Neural progenitor cell (in vitro differentiated cells): Measurements from ENCODE around the gene SPATA16. TPM values are rescaled to one million over a fixed set of nuclear protein-coding genes. Genes with fewer than 3 reads are reported as not detected.

Experiments
- DNase-seq: peaks from one replicate; pipeline ENCODE4 v3.0.0-alpha.2; 2016; ENCODE audit warnings: low spot score
- H2AFZ ChIP-seq: fragments of 200-600 bp; sonication (generic); replicated peaks from 2 replicates; pipeline ENCODE4 v1.6.1; 2016; ENCODE audit warnings: antibody characterized with exemption
- H3F3A ChIP-seq: fragments of 200-600 bp; sonication (generic); 2 replicates; pipeline ENCODE4 v1.6.1; 2016; ENCODE audit warnings: antibody characterized with exemption, low read depth
- H3K27ac ChIP-seq: fragments of 200-600 bp; sonication (generic); 2 replicates; pipeline ENCODE4 v1.5.1; 2016; ENCODE audit warnings: mild to moderate bottlenecking
- H3K27me3 ChIP-seq: fragments of 200-600 bp; sonication (generic); 2 replicates; pipeline ENCODE4 v1.6.1; 2016; ENCODE audit warnings: mild to moderate bottlenecking, moderate library complexity
- H3K36me3 ChIP-seq: fragments of 200-600 bp; sonication (generic); 2 replicates; pipeline ENCODE4 v1.5.1; 2016
- H3K4me1 ChIP-seq: fragments of 200-600 bp; sonication (generic); 2 replicates; pipeline ENCODE4 v1.6.1; 2016; ENCODE audit warnings: mixed run types
- H3K4me2 ChIP-seq: fragments of 200-600 bp; sonication (generic); 2 replicates; pipeline ENCODE4 v1.6.1; 2016
- H3K4me3 ChIP-seq: fragments of 200-600 bp; sonication (generic); 2 replicates; pipeline ENCODE4 v1.5.1; 2016
- H3K79me2 ChIP-seq: fragments of 200-600 bp; sonication (generic); 2 replicates; pipeline ENCODE4 v1.6.1; 2016; ENCODE audit warnings: low read depth
- H3K9ac ChIP-seq: fragments of 200-600 bp; sonication (generic); 2 replicates; pipeline ENCODE4 v1.6.1; 2016
- H3K9me3 ChIP-seq: fragments of 200-600 bp; sonication (generic); 2 replicates; pipeline ENCODE4 v1.5.1; 2016; ENCODE audit warnings: low read depth
- H4K20me1 ChIP-seq: fragments of 200-600 bp; sonication (generic); 2 replicates; pipeline ENCODE4 v1.6.1; 2016; ENCODE audit warnings: low read depth
- H3K27ac Mint-ChIP-seq: 3 replicates; pipeline ENCODE4 v1.8.0; 2021; ENCODE audit warnings: mixed read lengths
- H3K27me3 Mint-ChIP-seq: 2 replicates; pipeline ENCODE4 v1.8.0; 2022; ENCODE audit warnings: low read depth, mild to moderate bottlenecking, inconsistent platforms, moderate library complexity, mixed read lengths; ENCODE audit not compliant: insufficient read depth
- H3K36me3 Mint-ChIP-seq: 3 replicates; pipeline ENCODE4 v1.8.0; 2021; ENCODE audit warnings: mixed read lengths
- H3K4me1 Mint-ChIP-seq: 3 replicates; pipeline ENCODE4 v1.8.0; 2021; ENCODE audit warnings: mixed read lengths
- H3K4me3 Mint-ChIP-seq: 3 replicates; pipeline ENCODE4 v1.8.0; 2021; ENCODE audit warnings: mild to moderate bottlenecking, moderate library complexity, mixed read lengths
- H3K9me3 Mint-ChIP-seq: 3 replicates; pipeline ENCODE4 v1.8.0; 2020; ENCODE audit warnings: mixed read lengths
- EZH2 ChIP-seq: fragments of 200-600 bp; sonication (generic); IDR thresholded peaks from 2 replicates; pipeline ENCODE4 v1.6.1; 2017; ENCODE audit warnings: antibody characterized with exemption, mild to moderate bottlenecking, moderate library complexity
- EZH2phosphoT487 ChIP-seq: fragments of 200-600 bp; sonication (generic); IDR thresholded peaks from 2 replicates; pipeline ENCODE4 v1.6.1; 2017; ENCODE audit warnings: antibody characterized with exemption
- total RNA-seq: library from RNA; depleted of rRNA; stranded (reverse); fragments of >200 nt; gene quantifications from 2 replicates; pipeline ENCODE4 v1.2.3, GENCODE V29; 2015; ENCODE audit warnings: low replicate concordance
- TF ChIP-seq, protein P1 (sequence below): fragments of 200-600 bp; sonication (generic); IDR thresholded peaks from 2 replicates; pipeline ENCODE4 v1.5.1; 2017; ENCODE audit warnings: antibody characterized with exemption, mild to moderate bottlenecking

The SPATA16 gene
- total RNA-seq, 1 donor from 2014 or later = not detected

DNA sequence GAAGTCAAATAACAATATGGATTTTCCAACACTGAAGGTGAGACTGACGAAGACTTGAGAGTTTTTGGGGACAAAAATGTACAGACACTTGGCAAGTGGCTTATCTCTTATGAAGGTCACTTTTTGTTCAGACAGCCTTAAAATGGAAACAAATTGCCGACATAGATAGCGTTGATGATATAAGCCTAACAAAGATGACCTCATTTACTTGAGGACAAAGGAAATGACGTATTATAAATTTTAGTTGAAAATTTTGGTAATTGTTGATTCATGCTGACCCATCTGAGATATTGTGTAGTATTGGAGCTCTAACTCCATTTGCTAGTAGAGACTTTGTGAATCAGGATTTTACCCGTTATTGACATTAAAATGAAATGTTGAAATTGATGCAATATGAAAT lies 168.3 kb downstream of the SPATA16 start:
- Mint-ChIP-seq H3K27ac (no peak overlapping the region), H3K27me3 (no peaks in the 10 kb centered on the region), H3K36me3 (no peaks in the 10 kb centered on the region), H3K4me1 (no peaks in the 10 kb centered on the region), H3K4me3 (no peak overlapping the region), H3K9me3 (no peaks in the 10 kb centered on the region)
- H3K27me3 ChIP-seq = no peaks in the 10 kb centered on the region
- H3K9ac ChIP-seq = no peak overlapping the region
- H3K9me3 ChIP-seq = no peaks in the 10 kb centered on the region
- DNase-seq = no peak
- no peaks in the 10 kb centered on the region for H3K36me3 ChIP-seq
- peaks cover 7% of the 10 kb centered on the region for H3K4me1 ChIP-seq
- no peaks in the 10 kb centered on the region for H4K20me1 ChIP-seq
- no peak for TF ChIP-seq EZH2
- no peak for TF ChIP-seq EZH2phosphoT487
- TF ChIP-seq, protein P1, sequence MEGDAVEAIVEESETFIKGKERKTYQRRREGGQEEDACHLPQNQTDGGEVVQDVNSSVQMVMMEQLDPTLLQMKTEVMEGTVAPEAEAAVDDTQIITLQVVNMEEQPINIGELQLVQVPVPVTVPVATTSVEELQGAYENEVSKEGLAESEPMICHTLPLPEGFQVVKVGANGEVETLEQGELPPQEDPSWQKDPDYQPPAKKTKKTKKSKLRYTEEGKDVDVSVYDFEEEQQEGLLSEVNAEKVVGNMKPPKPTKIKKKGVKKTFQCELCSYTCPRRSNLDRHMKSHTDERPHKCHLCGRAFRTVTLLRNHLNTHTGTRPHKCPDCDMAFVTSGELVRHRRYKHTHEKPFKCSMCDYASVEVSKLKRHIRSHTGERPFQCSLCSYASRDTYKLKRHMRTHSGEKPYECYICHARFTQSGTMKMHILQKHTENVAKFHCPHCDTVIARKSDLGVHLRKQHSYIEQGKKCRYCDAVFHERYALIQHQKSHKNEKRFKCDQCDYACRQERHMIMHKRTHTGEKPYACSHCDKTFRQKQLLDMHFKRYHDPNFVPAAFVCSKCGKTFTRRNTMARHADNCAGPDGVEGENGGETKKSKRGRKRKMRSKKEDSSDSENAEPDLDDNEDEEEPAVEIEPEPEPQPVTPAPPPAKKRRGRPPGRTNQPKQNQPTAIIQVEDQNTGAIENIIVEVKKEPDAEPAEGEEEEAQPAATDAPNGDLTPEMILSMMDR = no peak
- no peak overlapping the region for H2AFZ ChIP-seq
- no peaks in the 10 kb centered on the region for H3K79me2 ChIP-seq
- H3K4me2 ChIP-seq = no peak overlapping the region
- no peak overlapping the region for H3K4me3 ChIP-seq
- no peak overlapping the region for H3K27ac ChIP-seq
- H3F3A ChIP-seq = no peaks in the 10 kb centered on the region

DNA sequence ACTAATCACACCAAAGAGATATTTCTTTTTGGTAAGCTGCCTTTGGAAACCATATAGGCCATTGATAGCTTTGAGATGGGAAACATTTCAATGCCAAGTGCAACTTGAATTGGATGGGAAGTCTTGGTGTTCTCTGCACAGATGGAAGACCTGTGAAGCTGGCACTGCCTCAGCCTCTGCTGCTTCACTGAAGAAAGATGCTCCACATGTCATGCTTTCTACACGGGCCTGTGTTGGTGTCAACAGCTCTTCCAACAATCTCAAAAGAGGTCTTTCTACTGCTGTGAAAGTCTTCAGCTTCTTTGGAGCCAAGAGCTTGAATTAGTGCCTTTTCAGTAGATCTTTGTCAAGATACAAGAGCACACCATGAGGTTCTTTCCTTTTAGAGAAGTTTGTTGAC lies 169.0 kb downstream of the SPATA16 start:
- H4K20me1 ChIP-seq = no peaks in the 10 kb centered on the region
- no peak overlapping the region for H3K27ac Mint-ChIP-seq
- H3K4me1 ChIP-seq = peaks cover 7% of the 10 kb centered on the region
- H3K27me3 ChIP-seq = no peaks in the 10 kb centered on the region
- no peak overlapping the region for H3K9ac ChIP-seq
- H3K4me3 ChIP-seq = no peak overlapping the region
- no peaks in the 10 kb centered on the region for H3F3A ChIP-seq
- no peaks in the 10 kb centered on the region for H3K79me2 ChIP-seq
- no peak overlapping the region for H3K4me3 Mint-ChIP-seq
- no peak overlapping the region for H3K27ac ChIP-seq
- TF ChIP-seq, protein P1 = no peak
- no peak for TF ChIP-seq EZH2
- no peak for TF ChIP-seq EZH2phosphoT487
- no peaks in the 10 kb centered on the region for H3K27me3 Mint-ChIP-seq
- H3K4me1 Mint-ChIP-seq = no peaks in the 10 kb centered on the region
- no peaks in the 10 kb centered on the region for H3K9me3 Mint-ChIP-seq
- no peaks in the 10 kb centered on the region for H3K36me3 Mint-ChIP-seq
- no peaks in the 10 kb centered on the region for H3K9me3 ChIP-seq
- no peak overlapping the region for H2AFZ ChIP-seq
- no peak for DNase-seq
- no peaks in the 10 kb centered on the region for H3K36me3 ChIP-seq
- H3K4me2 ChIP-seq = no peak overlapping the region

DNA sequence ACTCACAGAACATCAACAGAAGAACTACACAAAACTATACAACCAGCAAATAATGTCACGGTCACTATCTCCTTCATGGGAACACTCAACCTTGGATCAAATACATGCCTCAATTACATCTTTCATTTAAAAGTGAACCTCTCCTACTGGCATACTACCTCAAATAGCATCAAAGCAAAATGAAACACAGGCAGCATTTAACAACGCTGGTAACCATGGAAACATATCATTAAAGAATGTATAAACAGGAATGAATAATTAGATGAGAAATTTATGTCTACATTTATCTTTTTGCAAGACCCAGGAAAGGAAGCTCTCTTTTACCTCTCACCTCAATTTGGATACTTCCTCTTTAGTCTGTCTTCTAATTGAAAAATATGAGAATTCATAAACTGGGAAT lies 172.4 kb downstream of the SPATA16 start:
- H3K4me1 ChIP-seq = peaks cover 7% of the 10 kb centered on the region
- H3K27me3 ChIP-seq = no peaks in the 10 kb centered on the region
- Mint-ChIP-seq H3K4me3 (no peak overlapping the region), H3K27me3 (no peaks in the 10 kb centered on the region), H3K36me3 (no peaks in the 10 kb centered on the region), H3K27ac (no peak overlapping the region), H3K9me3 (no peaks in the 10 kb centered on the region), H3K4me1 (no peaks in the 10 kb centered on the region)
- no peaks in the 10 kb centered on the region for H3K36me3 ChIP-seq
- no peak for TF ChIP-seq EZH2phosphoT487
- TF ChIP-seq EZH2 = no peak
- TF ChIP-seq, protein P1 = no peak
- no peaks in the 10 kb centered on the region for H3K9me3 ChIP-seq
- no peak overlapping the region for H3K9ac ChIP-seq
- no peak overlapping the region for H3K4me3 ChIP-seq
- H3F3A ChIP-seq = no peaks in the 10 kb centered on the region
- no peaks in the 10 kb centered on the region for H3K79me2 ChIP-seq
- no peak overlapping the region for H2AFZ ChIP-seq
- no peaks in the 10 kb centered on the region for H4K20me1 ChIP-seq
- no peak overlapping the region for H3K4me2 ChIP-seq
- no peak for DNase-seq
- no peak overlapping the region for H3K27ac ChIP-seq
